ENCODE results near the gene ASPA. TPM values are rescaled to one million over a fixed set of nuclear protein-coding genes. Genes with fewer than 3 reads are reported as not detected.
"Not testable (repeated sequence)": the region's sequence is repeated elsewhere in the genome, so short reads cannot be mapped to it uniquely, and the experiment has no call there.

Gene ASPA
- total RNA-seq, 1 donor: not detected

- H3K9me3 ChIP-seq (ENCODE audit: low read depth, low read length): no peaks in the 10 kb centered on the region
- peaks cover 11% of the 10 kb centered on the region for H3K27me3 ChIP-seq (ENCODE audit: insufficient read depth, low read length)
- H3K4me1 ChIP-seq (ENCODE audit: insufficient read depth, low read length): no peaks in the 10 kb centered on the region
- no peak overlapping the region for H3K4me3 ChIP-seq (ENCODE audit: low read length)
These were observed 9.8 kb downstream of the ASPA start for GRCh38 chr17:3485481-3486068.

GRCh38 chr17:3497101-3497500 is 21.3 kb downstream of the ASPA start:
- no peaks in the 10 kb centered on the region for H3K9me3 ChIP-seq (ENCODE audit: low read depth, low read length)
- H3K4me1 ChIP-seq (ENCODE audit: insufficient read depth, low read length): no peaks in the 10 kb centered on the region
- no peak overlapping the region for H3K4me3 ChIP-seq (ENCODE audit: low read length)
- H3K27me3 ChIP-seq (ENCODE audit: insufficient read depth, low read length): no peaks in the 10 kb centered on the region

- H3K4me1 ChIP-seq (ENCODE audit: insufficient read depth, low read length): no peaks in the 10 kb centered on the region
- H3K27me3 ChIP-seq (ENCODE audit: insufficient read depth, low read length): no peaks in the 10 kb centered on the region
- no peak overlapping the region for H3K4me3 ChIP-seq (ENCODE audit: low read length)
- no peaks in the 10 kb centered on the region for H3K9me3 ChIP-seq (ENCODE audit: low read depth, low read length)
These were observed 25.5 kb downstream of the ASPA start for GRCh38 chr17:3501344-3501743.

GRCh38 chr17:3502466-3502865 is 26.7 kb downstream of the ASPA start:
- no peaks in the 10 kb centered on the region for H3K27me3 ChIP-seq (ENCODE audit: insufficient read depth, low read length)
- no peak overlapping the region for H3K4me3 ChIP-seq (ENCODE audit: low read length)
- H3K4me1 ChIP-seq (ENCODE audit: insufficient read depth, low read length): no peaks in the 10 kb centered on the region

GRCh38 chr17:3503285-3503684 is 27.5 kb downstream of the ASPA start:
- Histone ChIP-seq H3K27me3 (ENCODE audit: insufficient read depth, low read length) (no peaks in the 10 kb centered on the region), H3K4me3 (ENCODE audit: low read length) (no peak overlapping the region), H3K9me3 (ENCODE audit: low read depth, low read length) (no peaks in the 10 kb centered on the region), H3K4me1 (ENCODE audit: insufficient read depth, low read length) (no peaks in the 10 kb centered on the region)

More at GRCh38 chr17:3502466-3502865, 26.7 kb downstream of the ASPA start:
- no peaks in the 10 kb centered on the region for H3K9me3 ChIP-seq (ENCODE audit: low read depth, low read length)

- H3K4me3 ChIP-seq (ENCODE audit: low read length): no peak overlapping the region
- no peaks in the 10 kb centered on the region for H3K27me3 ChIP-seq (ENCODE audit: insufficient read depth, low read length)
- H3K4me1 ChIP-seq (ENCODE audit: insufficient read depth, low read length): no peaks in the 10 kb centered on the region
- H3K9me3 ChIP-seq (ENCODE audit: low read depth, low read length): no peaks in the 10 kb centered on the region
These were observed 29.2 kb downstream of the ASPA start for GRCh38 chr17:3505008-3505407.

- Histone ChIP-seq H3K9me3 (ENCODE audit: low read depth, low read length) (no peaks in the 10 kb centered on the region), H3K4me1 (ENCODE audit: insufficient read depth, low read length) (no peaks in the 10 kb centered on the region), H3K4me3 (ENCODE audit: low read length) (no peak overlapping the region), H3K27me3 (ENCODE audit: insufficient read depth, low read length) (no peaks in the 10 kb centered on the region)
These were observed 30.3 kb downstream of the ASPA start for GRCh38 chr17:3506054-3506453.

GRCh38 chr17:3507071-3507470 is 31.3 kb downstream of the ASPA start:
- no peak overlapping the region for H3K4me3 ChIP-seq (ENCODE audit: low read length)
- no peaks in the 10 kb centered on the region for H3K4me1 ChIP-seq (ENCODE audit: insufficient read depth, low read length)
- H3K27me3 ChIP-seq (ENCODE audit: insufficient read depth, low read length): no peaks in the 10 kb centered on the region
- no peaks in the 10 kb centered on the region for H3K9me3 ChIP-seq (ENCODE audit: low read depth, low read length)

- Histone ChIP-seq H3K9me3 (ENCODE audit: low read depth, low read length) (no peaks in the 10 kb centered on the region), H3K4me1 (ENCODE audit: insufficient read depth, low read length) (no peaks in the 10 kb centered on the region), H3K4me3 (ENCODE audit: low read length) (no peak overlapping the region), H3K27me3 (ENCODE audit: insufficient read depth, low read length) (no peaks in the 10 kb centered on the region)
These were observed 32.1 kb downstream of the ASPA start for GRCh38 chr17:3507869-3508268.

- no peaks in the 10 kb centered on the region for H3K4me1 ChIP-seq (ENCODE audit: insufficient read depth, low read length)
- H3K9me3 ChIP-seq (ENCODE audit: low read depth, low read length): no peaks in the 10 kb centered on the region
- no peak overlapping the region for H3K4me3 ChIP-seq (ENCODE audit: low read length)
- no peaks in the 10 kb centered on the region for H3K27me3 ChIP-seq (ENCODE audit: insufficient read depth, low read length)
These were observed 34.3 kb downstream of the ASPA start for GRCh38 chr17:3510090-3510489.

- no peaks in the 10 kb centered on the region for H3K9me3 ChIP-seq (ENCODE audit: low read depth, low read length)
- no peaks in the 10 kb centered on the region for H3K27me3 ChIP-seq (ENCODE audit: insufficient read depth, low read length)
These were observed 36.2 kb downstream of the ASPA start for GRCh38 chr17:3511852-3512504.

GRCh38 chr17:3512505-3513171 is 36.8 kb downstream of the ASPA start:
- H3K9me3 ChIP-seq (ENCODE audit: low read depth, low read length): no peaks in the 10 kb centered on the region
- no peak overlapping the region for H3K4me3 ChIP-seq (ENCODE audit: low read length)
- H3K4me1 ChIP-seq (ENCODE audit: insufficient read depth, low read length): no peaks in the 10 kb centered on the region
- H3K27me3 ChIP-seq (ENCODE audit: insufficient read depth, low read length): no peaks in the 10 kb centered on the region

More at GRCh38 chr17:3511852-3512504, 36.2 kb downstream of the ASPA start:
- Histone ChIP-seq H3K4me1 (ENCODE audit: insufficient read depth, low read length) (no peaks in the 10 kb centered on the region), H3K4me3 (ENCODE audit: low read length) (no peak overlapping the region)

GRCh38 chr17:3513305-3514035 is 37.7 kb downstream of the ASPA start:
- no peak overlapping the region for H3K4me3 ChIP-seq (ENCODE audit: low read length)

GRCh38 chr17:3514167-3514566 is 38.4 kb downstream of the ASPA start:
- H3K4me3 ChIP-seq (ENCODE audit: low read length); H3K27me3 ChIP-seq (ENCODE audit: insufficient read depth, low read length); H3K4me1 ChIP-seq (ENCODE audit: insufficient read depth, low read length); H3K9me3 ChIP-seq (ENCODE audit: low read depth, low read length): not testable (repeated sequence)

More at GRCh38 chr17:3513305-3514035, 37.7 kb downstream of the ASPA start:
- Histone ChIP-seq H3K4me1 (ENCODE audit: insufficient read depth, low read length) (no peaks in the 10 kb centered on the region), H3K9me3 (ENCODE audit: low read depth, low read length) (no peaks in the 10 kb centered on the region), H3K27me3 (ENCODE audit: insufficient read depth, low read length) (no peaks in the 10 kb centered on the region)

GRCh38 chr17:3514873-3515272 is 39.1 kb downstream of the ASPA start:
- H3K4me1 ChIP-seq (ENCODE audit: insufficient read depth, low read length): no peaks in the 10 kb centered on the region

More at GRCh38 chr17:3514873-3515272, 39.1 kb downstream of the ASPA start:
- no peak overlapping the region for H3K4me3 ChIP-seq (ENCODE audit: low read length)
- H3K27me3 ChIP-seq (ENCODE audit: insufficient read depth, low read length): no peaks in the 10 kb centered on the region
- no peaks in the 10 kb centered on the region for H3K9me3 ChIP-seq (ENCODE audit: low read depth, low read length)

All from mononuclear cell (primary cell).